Measurements from ENCODE around the gene PLEKHA4.

PLEKHA4 gene

DNA sequence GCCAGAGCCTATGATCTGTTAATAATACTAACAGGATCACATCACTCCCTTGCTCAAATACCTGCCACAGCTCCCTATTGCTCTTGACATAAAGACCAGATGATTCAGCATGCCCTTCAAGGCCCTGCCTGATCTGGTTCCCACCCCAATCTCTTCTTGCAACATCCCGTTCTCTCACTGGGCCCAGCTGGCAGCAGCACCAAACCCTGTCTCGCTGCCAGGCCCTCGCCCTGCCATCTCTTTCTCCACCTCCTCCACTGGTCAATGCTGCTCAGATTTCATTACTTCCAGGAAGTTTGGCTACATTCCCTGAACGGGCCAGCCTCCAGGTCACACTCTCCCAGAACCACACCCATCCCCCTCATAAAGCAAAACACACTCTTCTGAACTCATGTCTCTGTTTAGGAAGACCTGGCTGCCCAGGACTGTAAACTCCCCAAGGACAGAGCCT is 49.0 kb downstream of the PLEKHA4 start:
- DNase-seq = peak; percentile 50

DNA sequence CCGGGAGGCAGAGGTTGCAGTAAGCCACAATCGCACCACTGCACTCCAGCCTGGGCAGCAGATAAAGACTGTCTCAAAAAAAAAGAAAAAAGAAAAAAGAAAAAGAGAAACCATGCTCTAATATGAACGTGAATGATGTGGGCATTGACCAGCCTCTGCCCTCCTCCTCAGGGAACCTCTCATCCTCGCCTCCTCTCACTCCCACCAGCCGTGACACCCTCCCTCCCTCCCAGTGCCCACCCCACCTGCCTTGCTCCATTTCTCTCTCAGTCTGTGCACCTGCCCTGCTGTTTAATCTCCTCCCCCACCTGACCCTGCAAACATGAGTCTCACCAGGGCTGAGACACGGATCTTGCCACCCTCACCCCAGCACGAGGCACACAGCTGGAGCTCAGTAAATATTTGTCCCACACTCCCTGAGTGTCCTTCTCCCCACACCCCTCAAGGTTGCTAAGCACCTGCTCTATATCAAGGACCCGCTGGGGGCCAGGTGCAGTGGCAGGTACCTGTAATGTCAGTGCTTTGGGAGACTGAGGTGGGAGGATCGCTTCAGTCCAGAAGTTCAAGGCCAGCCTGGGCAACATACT is 50.1 kb downstream of the PLEKHA4 start:
- DNase-seq = no peak

GRCh38 chr19:48817585-48818124 is 50.8 kb downstream of the PLEKHA4 start:
- DNase-seq = no peak

DNA sequence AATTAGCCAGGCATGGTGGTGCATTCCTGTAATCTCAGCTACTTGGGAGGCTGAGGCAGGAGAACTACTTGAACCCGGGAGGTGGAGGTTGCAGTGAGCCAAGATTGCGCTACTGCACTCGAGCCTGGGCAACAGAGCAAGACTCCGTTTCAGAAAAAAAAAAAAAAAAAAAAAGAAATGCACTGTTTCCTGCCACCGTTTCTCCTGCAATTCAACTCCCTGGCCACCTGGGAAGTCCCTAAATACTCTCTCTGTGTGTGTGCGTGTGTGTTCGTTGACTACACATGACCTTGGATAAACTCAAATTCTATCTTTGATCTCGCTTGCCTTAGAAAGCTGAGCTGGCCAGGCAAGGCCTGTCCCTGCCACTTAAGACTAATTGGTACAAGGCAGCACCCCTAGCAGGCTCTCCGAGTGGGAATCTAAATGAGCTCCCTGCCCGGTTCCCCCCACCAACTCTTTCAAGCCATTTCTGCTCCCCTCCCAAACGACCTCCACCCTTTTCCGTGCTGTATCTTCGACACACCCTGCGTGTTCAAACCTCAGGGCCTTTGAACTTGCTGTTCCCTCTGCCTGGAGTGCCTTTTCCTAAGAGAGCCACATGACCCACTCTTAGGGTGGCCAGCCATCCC is 52.4 kb downstream of the PLEKHA4 start:
- no peak for DNase-seq

GRCh38 chr19:48814895-48815294 is 53.5 kb downstream of the PLEKHA4 start:
- no peak for DNase-seq

DNA sequence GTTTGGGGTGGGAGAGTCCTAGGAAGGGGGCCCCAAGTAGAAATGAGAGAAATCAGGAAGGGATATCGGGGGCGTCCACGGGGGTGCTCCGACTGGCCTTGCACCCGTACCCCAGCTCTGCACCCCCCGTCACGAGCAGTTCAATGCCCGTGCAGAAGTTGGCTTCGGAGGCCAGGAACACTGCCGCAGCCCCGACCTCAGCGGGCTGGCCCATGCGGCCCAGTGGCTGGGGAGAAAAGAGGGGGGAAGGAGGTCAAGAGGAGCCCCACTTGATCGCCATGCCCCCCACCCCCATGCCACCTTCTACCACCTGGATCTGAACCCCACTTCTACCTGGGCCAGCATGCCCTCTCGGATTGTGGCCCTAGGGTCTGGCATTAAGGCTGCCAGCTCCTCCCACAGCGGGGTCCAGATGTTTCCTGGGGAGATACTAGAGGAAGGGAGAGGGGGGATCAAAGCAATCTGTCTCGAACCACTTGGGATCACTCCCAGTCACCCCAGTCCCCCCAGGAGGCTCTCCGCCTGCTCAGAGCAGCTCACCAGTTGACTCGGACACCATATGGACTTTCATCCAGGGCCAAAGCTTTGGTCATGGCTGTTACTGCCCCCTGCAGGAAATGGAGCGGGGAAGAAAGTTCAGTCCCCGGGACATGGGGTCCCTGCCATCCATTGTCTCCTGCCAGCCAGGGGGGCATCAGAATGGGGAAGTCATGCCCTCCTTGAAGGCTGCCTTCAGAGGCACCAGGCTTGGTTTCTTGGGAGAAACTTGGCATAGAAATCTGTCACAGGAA is 55.1 kb downstream of the PLEKHA4 start:
- DNase-seq = no peak

GRCh38 chr19:48812094-48812929 is 56.1 kb downstream of the PLEKHA4 start:
- DNase-seq = peak; percentile 60

GRCh38 chr19:48810151-48810550 is 58.3 kb downstream of the PLEKHA4 start:
- DNase-seq = no peak

DNA sequence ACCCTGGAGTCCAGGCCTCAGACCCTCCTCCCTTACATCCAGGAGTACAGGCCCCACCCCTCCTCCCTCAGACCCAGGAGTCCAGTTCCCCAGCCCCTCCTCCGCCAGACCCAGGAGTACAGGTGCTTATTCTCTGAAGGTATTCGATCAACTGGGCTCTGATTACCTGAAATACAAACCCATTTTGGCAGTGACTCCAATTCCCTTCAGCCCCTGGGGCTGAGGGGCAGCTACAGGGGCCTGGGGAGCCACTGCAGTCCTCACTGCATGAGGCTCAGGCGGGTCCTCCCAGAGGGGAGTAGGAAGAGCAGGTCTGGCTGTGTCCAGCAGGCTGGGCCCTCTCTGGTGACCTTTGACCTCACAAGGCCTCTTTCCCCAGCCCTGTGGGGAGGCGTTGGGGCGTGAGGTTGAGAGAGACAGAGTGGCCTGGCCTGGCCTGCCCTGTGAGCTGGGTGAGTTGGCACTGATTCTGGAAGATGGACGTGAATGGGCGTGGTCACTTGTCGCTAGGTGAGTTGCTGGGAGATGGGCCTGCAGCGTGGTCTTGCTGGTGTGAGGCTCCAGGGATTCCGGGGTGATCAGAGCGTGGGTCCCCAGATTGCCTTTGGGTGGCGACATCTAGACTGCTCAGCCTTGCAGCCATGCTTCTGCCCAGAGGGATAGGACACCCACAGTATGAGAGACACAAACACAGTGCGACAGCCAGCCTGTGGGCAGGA is 60.7 kb downstream of the PLEKHA4 start:
- no peak for DNase-seq

DNA sequence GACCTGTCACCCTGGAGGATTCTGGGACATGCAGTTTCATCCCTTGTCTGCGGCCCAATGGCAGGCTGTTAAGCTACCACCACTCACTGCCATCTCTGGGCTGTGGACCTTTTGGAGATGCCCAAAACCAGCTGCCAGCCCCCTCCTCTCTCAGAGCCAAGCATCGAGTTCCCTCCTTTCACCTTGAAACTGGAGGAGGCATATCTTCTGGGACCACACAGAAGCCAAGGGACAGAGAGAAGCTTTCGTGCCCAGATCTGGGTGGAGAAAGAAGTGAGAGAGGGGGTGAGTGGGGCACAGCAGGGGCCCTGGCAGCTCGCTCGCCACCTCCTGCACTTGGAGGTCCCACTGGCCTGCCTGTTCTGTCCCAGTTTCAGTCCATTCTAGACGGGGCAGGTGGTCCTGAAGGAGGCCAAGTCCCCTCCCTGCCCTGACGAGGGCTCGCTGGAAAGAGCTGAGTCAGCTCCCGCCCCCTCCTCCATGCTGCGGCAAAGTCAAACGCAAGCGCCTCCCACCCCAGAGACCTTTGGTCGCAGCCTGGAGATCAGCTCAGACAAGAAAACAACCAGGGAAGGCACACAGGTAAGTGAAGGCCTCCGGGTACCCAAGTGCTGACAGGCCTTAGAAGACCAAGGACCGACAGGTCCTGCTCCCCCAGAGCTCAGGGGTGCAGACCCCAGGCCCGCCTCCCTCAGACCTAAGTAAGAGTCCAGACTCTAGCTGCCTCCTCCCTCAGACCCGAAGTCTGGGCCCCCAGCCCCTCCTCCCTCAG is 61.4 kb downstream of the PLEKHA4 start:
- DNase-seq = peak; percentile 44

- no peak for DNase-seq
These were observed 61.9 kb downstream of the PLEKHA4 start for GRCh38 chr19:48806518-48806817.

- no peak for DNase-seq
These were observed 63.0 kb downstream of the PLEKHA4 start for GRCh38 chr19:48805452-48805851.

DNA sequence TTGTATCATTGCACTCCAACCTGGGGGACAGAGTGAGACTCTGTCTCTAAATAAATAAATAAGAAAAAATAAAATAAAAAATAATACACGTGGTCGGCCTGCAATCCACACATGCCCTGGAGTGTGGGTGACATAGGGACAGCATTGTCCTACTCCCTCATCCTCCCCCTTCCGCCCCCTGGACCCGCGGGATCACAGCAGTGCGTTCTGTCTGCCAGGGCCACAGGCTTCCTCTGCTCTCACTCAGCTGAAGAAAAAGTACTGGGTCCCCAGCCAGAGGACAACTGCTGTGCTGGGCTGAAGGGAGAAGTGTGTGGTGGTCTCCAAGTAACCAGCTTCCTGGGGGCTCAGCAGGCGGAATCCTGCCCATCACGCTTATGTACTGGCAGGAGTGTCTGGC is 63.9 kb downstream of the PLEKHA4 start:
- no peak for DNase-seq

DNA sequence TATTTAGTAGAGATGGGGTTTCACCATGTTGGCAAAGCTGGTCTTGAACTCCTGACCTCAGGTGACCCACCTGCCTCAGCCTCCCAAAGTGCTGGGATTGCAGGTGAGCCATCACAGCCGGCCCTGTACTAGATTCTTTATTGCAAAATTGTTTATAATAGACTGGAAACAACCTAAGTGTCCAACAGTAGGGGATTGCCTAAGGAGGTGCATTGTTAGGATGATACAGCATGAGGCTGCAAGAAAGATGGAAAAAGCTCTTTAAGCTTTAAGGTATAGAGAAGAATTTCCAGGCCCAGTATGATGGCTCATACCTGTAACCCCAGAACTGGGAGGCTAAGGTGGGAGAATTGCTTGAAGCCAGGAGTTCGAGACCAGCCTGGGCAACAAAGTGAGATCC is 65.8 kb downstream of the PLEKHA4 start:
- DNase-seq = no peak

- no peak for DNase-seq
These were observed 68.8 kb downstream of the PLEKHA4 start for GRCh38 chr19:48799358-48800300.

GRCh38 chr19:48798937-48799336 is 69.5 kb downstream of the PLEKHA4 start:
- peak; percentile 31 for DNase-seq

DNA sequence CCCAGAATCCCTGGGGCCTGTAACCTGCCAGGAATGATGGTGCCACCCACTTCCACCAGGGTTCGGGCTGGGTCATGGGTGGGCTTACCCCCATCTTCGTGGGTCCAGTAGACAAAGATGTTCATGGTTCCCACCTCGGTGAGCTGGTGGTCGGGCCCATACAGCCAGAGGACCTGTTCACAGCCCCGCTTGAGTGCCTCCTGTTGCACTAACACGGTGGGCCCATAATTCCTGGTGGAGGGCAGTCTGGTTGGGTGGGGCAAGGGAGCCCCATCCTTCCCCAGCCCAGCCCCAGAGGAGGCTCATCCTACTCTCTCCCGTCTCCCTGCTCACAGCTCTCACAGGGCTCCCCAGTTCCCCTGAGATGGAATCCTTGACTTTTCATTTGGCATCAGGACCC is 71.3 kb downstream of the PLEKHA4 start:
- no peak for DNase-seq

- no peak for DNase-seq
These were observed 71.9 kb downstream of the PLEKHA4 start for GRCh38 chr19:48796298-48797083.

DNA sequence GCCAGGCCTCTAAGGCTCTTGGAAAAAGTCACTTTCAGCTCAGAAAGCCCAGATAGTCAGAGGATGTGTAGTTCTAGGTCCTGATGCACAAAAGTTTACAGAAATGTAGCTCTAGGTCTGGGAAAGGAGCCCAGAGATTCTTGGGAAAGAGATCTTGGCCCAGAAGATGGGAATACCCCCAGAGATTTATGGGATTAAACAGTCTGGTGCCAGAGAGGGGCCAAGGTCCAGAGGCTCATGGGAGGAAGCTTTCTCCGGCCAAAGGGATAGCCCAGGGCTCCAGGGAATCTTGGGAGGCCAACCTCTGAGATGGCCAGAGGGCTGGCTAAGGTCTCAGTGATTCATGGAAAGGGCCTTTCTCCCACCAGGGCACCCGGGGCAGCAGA is 72.7 kb downstream of the PLEKHA4 start:
- no peak for DNase-seq

All from fibroblast of upper back skin (primary cell).